HG03565 (cell line): ENCODE data around the gene KCNN4.

ENCODE experiments used
- ATAC-seq: cut with Tn5 transposase; IDR thresholded peaks from one replicate; pipeline ENCODE4 v1.9.1; 2021; ENCODE audit warnings: mild to moderate bottlenecking, moderate library complexity; ENCODE audit not compliant: unreplicated experiment

Gene KCNN4

DNA sequence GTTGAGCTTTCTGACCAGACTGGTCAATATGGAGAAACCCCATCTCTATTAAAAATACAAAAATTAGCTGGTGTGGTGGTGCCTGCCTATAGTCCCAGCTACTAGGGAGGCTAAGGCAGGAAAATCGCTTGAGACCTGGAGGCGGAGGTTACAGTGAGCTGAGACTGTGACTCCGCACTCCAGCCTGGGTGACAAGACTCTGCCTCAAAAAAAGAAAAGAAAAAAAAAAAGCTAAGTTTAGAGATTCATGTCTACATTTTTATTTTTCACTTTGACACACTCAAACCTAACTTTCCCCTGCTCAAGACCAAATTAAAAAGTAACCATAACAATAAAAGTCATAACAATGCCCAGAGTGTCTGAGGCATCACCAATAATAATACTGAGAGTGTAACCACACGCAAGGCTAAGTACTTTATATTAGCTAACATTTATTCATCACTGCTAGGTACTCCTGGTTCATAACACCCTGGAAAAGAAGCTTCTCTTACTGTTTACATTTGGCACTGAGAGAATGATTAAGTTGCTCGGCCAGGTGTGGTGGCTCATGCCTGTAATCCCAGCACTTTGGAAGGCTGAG, 59.2 kb downstream of the KCNN4 start:
- no peak for ATAC-seq

GRCh38 chr19:43720936-43721335, 59.8 kb downstream of the KCNN4 start:
- ATAC-seq, result no peak

DNA sequence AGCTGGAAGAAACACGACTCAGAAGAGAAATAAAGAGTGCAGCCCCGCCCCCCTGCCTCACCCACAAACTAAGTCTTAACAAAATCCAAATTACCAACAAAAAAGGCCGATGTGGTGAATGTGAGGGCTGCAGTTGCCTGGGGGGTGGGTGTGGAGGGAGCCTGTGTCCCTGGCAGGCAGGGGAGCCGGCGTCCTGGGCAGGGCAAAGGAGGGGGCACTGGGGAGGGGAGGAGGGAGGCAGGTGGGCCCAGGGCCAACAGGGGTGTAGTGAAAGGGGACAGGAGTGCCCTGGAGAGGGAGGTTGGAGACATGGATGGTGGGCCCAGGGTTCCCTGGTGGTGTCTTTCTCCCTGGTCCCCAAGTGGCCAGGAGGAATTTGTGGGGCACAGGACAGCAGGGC, 60.9 kb downstream of the KCNN4 start:
- ATAC-seq, result no peak

DNA sequence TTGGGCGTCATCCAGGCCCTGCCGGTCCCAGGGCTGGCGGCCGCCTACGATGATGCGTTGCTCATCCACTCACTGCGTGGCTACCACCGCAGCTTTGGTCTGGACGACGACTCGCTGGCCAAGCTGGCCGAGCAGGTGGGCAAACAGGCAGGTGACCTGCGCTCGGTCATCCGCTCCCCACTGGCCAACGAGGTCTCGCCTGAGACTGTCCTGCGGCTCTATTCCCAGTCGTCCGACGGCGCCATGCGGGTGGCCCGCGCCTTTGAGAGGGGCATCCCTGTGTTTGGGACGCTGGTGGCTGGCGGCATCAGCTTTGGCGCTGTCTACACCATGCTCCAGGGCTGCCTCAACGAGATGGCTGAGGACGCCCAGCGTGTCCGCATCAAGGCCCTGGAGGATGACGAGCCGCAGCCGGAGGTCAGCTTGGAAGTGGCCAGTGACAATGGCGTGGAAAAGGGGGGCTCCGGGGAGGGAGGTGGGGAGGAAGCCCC, 61.4 kb downstream of the KCNN4 start:
- ATAC-seq, result no peak

GRCh38 chr19:43718627-43719377, 62.0 kb downstream of the KCNN4 start:
- no peak for ATAC-seq
